ENCODE results near the gene DIPK1B.
"Not testable (repeated sequence)": the region's sequence is repeated elsewhere in the genome, so short reads cannot be mapped to it uniquely, and the experiment has no call there.

Gene DIPK1B

GRCh38 chr9:136700304-136700703 lies 12.1 kb upstream of the DIPK1B start:
- no peak for DNase-seq

- no peak for DNase-seq
These were observed 11.3 kb upstream of the DIPK1B start for GRCh38 chr9:136700959-136701667.

DNA sequence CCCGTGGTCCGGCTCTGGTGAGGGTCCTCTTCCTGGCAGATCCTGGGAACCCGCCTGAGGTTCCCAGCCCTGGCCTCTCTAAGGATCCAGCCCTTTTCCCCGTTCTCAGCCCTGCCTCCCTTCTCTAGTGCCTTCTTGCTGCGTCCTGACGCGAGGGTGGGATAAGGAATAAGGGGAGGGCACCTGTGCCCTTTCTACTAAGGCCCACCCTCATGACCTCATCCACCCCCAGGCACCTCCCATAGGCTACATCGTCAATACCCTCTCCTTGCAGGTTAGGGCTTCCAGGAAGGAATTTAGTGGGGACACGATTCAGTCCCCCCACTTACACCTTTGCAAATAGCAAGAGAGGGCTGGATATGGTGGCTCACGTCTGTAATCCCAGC lies 10.7 kb upstream of the DIPK1B start:
- no peak for DNase-seq

- DNase-seq, result no peak
These were observed 9.0 kb upstream of the DIPK1B start for GRCh38 chr9:136703276-136703860.

- not testable (repeated sequence) for DNase-seq
These were observed 7.6 kb upstream of the DIPK1B start for GRCh38 chr9:136704741-136705140.

DNA sequence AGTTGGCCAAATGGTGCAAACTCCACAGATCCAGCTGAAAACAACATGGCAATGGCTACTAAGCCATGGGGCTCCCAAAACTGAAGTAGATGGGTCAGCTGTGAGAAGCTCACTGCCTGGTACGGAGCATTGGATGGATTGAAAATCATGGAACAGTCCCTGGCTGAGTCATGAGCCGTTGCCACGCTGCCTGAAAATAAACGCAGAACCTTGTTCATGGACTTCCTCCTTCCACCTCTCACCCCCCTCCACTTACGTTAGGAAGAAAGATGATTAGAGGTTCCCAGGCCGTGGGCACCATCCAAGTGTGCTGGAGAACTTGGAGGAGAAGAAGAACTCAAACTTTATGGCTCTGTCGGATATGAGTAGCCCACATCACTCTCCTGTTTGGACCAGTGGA lies 6.8 kb upstream of the DIPK1B start:
- no peak for DNase-seq

DNA sequence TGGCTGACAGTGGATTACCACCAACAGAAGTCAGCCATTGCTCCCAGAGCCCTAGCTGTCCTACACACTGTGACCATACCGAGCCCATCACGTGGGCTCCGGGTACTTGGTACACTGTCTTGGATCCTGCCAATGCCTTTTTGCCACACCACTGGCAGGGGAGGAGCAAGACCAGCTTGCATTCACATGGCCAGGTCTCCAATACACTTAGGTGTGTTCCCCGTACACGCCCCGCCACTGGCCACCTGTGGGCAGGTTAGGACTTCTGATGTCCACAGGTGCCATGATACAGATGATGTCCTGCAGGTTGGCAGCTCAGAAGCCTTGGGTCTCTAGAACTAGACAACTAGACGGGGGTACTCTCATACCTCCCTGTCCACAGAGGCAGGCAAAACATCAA lies 5.4 kb upstream of the DIPK1B start:
- DNase-seq, result no peak

DNA sequence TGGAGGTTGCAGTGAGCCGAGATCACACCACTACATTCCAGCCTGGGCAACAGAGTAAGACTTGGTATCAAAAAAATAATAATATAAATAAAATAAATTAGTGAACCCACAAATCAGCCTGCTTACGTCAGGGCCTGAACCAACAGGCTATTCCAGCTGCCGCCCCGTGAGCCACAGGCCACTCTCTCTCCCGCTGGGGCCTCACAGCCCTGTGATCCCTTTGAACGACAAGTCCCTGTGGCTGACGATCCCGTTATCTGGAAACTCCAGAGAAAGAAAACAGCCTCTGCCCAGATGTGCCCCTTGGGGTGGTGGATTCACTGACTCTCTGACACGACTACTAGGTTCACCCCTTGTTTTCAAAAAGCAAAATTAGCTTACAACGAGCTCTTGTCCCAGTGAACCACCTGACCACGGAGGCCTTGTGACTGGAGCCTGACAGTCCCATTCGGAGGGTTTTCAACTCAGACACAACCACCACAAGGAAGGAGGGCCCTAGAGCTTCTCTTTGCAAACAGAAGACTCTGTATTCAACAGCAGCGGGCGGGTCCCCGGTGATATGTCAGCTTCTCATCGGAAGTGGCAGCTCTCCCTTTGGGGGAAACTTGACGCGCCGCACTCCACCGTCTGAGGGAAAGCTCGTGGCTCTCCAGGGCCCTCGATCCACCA lies 4.4 kb upstream of the DIPK1B start:
- no peak for DNase-seq

- DNase-seq, result no peak
These were observed 2.8 kb upstream of the DIPK1B start for GRCh38 chr9:136709454-136710109.

GRCh38 chr9:136710543-136710942 lies 1.8 kb upstream of the DIPK1B start:
- no peak for DNase-seq

GRCh38 chr9:136711219-136711648 lies 1.1 kb upstream of the DIPK1B start:
- not testable (repeated sequence) for DNase-seq

- DNase-seq, result peak; percentile 49
These were observed 545 bp downstream of the DIPK1B start for GRCh38 chr9:136712690-136713544.

DNA sequence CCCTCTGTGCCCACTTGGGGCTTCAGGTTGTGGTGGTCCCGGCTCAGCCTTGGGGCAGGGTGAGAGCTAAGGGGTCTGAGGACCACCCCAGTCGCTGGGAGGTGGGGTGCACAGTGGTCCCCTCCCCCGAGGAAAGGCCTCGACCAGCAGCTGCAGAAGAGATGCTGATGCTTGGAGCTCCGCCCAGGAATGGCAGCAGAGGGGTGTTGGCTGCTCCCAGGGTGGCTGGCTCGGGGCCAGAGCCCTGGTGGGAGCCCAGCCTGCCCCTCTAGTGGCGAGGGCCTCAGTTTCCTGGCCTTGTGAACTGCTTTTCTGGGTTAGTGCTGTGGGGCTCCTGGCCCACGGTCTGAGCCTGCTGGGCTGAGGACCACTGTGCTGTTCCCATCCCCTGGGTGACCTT lies 1.2 kb downstream of the DIPK1B start:
- DNase-seq, result no peak

GRCh38 chr9:136714096-136714892 lies 1.9 kb downstream of the DIPK1B start:
- no peak for DNase-seq

DNA sequence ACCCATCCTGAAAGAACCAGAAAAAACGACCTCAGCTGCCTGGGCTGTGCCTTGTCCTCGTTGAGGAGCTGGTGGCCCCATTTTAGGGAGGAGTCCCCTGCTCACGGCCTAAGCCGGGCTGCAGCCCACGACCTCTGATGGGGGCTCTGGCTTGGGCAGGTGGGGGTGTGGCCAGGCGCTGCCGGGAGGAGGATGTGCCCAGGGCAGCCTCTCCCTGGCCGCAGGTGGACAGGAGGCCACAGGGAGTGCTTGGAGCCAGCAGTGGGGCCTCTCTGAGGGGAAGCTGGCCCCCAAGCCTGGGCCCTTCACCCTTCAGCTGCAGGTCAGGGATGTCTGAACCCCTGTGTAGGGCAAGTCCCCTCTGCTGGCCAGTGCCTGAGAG lies 2.5 kb downstream of the DIPK1B start:
- no peak for DNase-seq

DNA sequence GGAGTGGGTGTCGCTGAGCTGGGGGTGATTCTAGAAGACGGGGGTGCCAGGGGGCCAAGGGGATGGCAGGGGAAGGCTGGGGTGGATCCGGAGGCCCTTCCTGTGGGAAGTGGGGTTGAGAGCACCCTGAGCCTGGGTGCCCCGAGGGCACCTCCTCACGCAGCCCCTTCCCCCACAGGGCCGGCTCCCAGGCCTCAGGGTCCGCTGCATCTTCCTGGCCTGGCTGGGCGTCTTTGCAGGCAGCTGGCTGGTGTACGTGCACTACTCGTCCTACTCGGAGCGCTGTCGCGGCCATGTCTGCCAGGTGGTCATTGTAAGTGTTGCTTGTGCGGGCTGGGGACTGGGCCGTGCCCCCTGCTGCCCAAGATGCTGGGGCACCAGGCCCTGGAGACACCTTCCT lies 5.0 kb downstream of the DIPK1B start:
- DNase-seq, result no peak

- DNase-seq, result no peak
These were observed 6.2 kb downstream of the DIPK1B start for GRCh38 chr9:136718345-136719194.

DNA sequence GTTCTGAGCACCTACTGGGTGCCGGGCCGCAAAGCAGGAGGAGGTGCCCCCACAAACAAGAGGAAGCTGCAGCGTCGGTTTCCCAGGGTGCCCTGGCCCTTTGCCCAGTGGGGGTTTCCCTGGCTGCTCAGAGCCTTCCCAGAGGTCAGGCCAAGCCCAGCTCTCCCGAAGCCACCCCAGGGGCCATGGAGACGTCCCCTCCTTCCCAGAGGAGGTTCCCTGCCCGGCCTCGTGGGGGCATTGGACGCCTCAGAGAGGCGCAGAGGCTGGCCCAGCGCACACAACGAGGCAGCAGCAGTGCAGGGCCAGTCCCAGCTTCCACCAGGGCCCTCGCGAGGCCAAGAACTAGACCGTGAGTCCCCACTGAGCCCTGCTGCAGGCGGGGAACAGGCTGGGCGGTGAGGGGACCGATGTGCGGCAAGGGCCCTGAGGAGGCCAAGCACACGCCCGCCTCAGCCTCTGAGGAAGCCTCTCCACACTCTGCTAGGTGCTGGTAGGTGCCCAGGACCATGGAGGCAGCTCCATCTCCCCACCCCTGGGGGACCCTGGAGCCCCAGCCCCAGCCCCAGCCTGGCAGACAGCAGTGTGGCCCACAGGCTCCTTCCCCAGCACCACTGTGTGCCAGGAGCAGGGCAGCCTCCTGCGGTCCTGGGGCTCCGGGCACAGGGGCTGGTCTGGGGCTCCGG lies 7.0 kb downstream of the DIPK1B start:
- DNase-seq, result no peak

GRCh38 chr9:136720251-136720897 lies 8.0 kb downstream of the DIPK1B start:
- DNase-seq, result peak; percentile 85

DNA sequence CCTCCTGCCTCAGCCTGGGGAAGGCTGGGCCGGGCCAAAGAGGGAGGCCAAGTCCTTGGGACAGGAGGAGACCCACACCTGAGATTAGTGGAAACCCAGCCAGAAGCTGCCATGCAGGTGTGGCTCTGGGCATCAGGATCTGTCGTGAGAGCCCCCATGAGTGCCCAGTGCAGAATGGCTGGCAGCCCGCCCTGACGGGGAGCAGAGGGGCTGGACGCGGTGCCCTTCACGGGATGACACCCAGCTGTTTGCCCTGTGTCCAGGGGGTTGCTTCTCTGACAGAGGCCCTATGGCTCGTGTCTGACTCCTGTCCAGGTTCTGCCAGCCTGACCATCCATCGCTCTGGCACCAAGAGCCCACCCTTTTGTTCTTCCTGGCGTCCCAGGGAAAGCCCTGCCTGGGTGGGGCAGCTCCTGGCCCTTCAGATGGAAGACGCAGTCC lies 8.5 kb downstream of the DIPK1B start:
- no peak for DNase-seq
